Ovary (tissue), 9 donors: ENCODE results near the gene MELK. TPM values are rescaled to one million over a fixed set of nuclear protein-coding genes. Genes with fewer than 3 reads are reported as not detected.
"Not testable (repeated sequence)": the region's sequence is repeated elsewhere in the genome, so short reads cannot be mapped to it uniquely, and the experiment has no call there.

Experiments used
- DNase-seq, 5 donors: peaks; one replicate each; pipeline ENCODE4 v3.0.0-alpha.2; 2019 to 2020
- H3K27ac ChIP-seq, 2 donors: fragments of 200-600 bp; one replicate each; pipeline versions ENCODE4 v1.5.1 to v1.8.0; 2019 to 2022
- H3K27me3 ChIP-seq: fragments of 200-600 bp; one replicate; pipeline ENCODE4 v1.8.0; 2022
- H3K36me3 ChIP-seq: fragments of 200-600 bp; sonication (generic); one replicate; pipeline ENCODE4 v1.5.1; 2019
- H3K4me1 ChIP-seq: one replicate; pipeline ENCODE4 v1.8.1; 2013; ENCODE audit warnings: mild to moderate bottlenecking, moderate library complexity; ENCODE audit not compliant: insufficient read depth
- H3K4me3 ChIP-seq: fragments of 200-600 bp; sonication (generic); one replicate; pipeline ENCODE4 v1.5.1; 2017
- H3K9me3 ChIP-seq, 2 donors: fragments of 200-600 bp in 1 of 2; sonication (generic) in 1 of 2; one replicate each; pipeline versions ENCODE4 v1.5.1 to v1.8.1; 2013 to 2019; ENCODE audit warnings: mild to moderate bottlenecking in 1 of 2, moderate library complexity in 1 of 2
- CTCF ChIP-seq, 3 donors: fragments of 450-650 bp in 2 of 3; fragments of 200-600 bp in 1 of 3; IDR thresholded peaks; one replicate each; pipeline versions ENCODE4 v1.5.1 to v1.8.0; 2016 to 2022; ENCODE audit warnings: antibody characterized with exemption in 3 of 3, mild to moderate bottlenecking in 1 of 3
- EP300 ChIP-seq: sonication (generic); formaldehyde crosslinking; IDR thresholded peaks from one replicate; pipeline ENCODE4 v1.6.1; 2017; ENCODE audit warnings: antibody characterized with exemption
- POLR2A ChIP-seq: fragments of 450-650 bp; IDR thresholded peaks from one replicate; pipeline ENCODE4 v1.6.1; 2017; ENCODE audit warnings: antibody characterized with exemption, mild to moderate bottlenecking, moderate library complexity
- WGBS, 3 donors: extraction: QIAGEN DNeasy Blood & Tissue Kit in 1 of 3; methylation state at CpG; one replicate each; pipeline versions ENCODE4 v1.1.5 to v1.1.7; 2013 to 2017; 5-methylcytosine and 5-hydroxymethylcytosine counted together
- intact Hi-C, 4 donors: fragments of 100-400 bp; cut with DNase I; formaldehyde crosslinking; loops; one replicate each; pipeline versions ENCODE4 v1.11.0 to v1.15.1; 2022 to 2023
- polyA plus RNA-seq, 2 donors: library from polyadenylated mRNA; stranded (reverse); fragments of 200-250 nt in 1 of 2; fragments of 350-450 nt in 1 of 2; fragmentation: Illumina TruSeq in 1 of 2; extraction: RNeasy Lipid Tissue Mini Kit (QIAGEN cat#74804) in 1 of 2; gene quantifications; one replicate each; pipeline ENCODE4 v1.2.3, GENCODE V29; 2013 to 2014
- total RNA-seq, 7 donors: library from RNA; depleted of rRNA in 2 of 7; stranded (reverse); fragments of >200 nt in 2 of 7; fragmentation: NEBNext Ultra II Directional in 3 of 7; extraction: Animal tissue kit (Norgen Biotek cat#: 25700) in 3 of 7; gene quantifications; one replicate each; pipeline versions ENCODE4 v1.1.0 to v1.2.4, GENCODE V29; 2016 to 2023
- donor health status: DM: no; HTN: no; CAD: no; lungs with moderate emphysema.
- donor health status: DM: no; HTN: no; CAD: no.
- donor health status: Bipolar disorder and iron deficiency.
- donor health status: DM: yes; HTN: yes; CAD: no.
- donor health status: DM: no; HTN: no; CAD: no.
- donor health status: DM: yes; HTN: yes; CAD: no.

MELK gene
- total and polyA plus RNA-seq, 9 donors, result 0.25 to 1.3 (median 0.69) TPM; not detected in 2

GRCh38 chr9:36560771-36561170, 11.9 kb upstream of the MELK start:
- Histone ChIP-seq H3K27me3 (no peaks in the 10 kb centered on the region), H3K36me3 (no peaks in the 10 kb centered on the region), H3K4me3 (no peak overlapping the region), H3K27ac (no peak overlapping the region), H3K9me3 (no peaks in the 10 kb centered on the region), H3K4me1 (no peaks in the 10 kb centered on the region)
- 42 to 64% (median 54%) methylated on average over 2 of the region's 2 CpGs for WGBS, 3 donors
- no peak for DNase-seq
- intact Hi-C loops, result no loop called here
- TF ChIP-seq POLR2A (no peak), CTCF (IDR thresholded peaks at IDR 0.05) (no peak), EP300 (no peak)

GRCh38 chr9:36562801-36563200, 9.9 kb upstream of the MELK start:
- H3K9me3 ChIP-seq, DNase-seq, H3K4me1 ChIP-seq, H3K4me3 ChIP-seq, H3K36me3 ChIP-seq, H3K27ac ChIP-seq, intact Hi-C loops, H3K27me3 ChIP-seq: not testable (repeated sequence)
- 90 to 93% (median 92%) methylated on average over 11 of the region's 11 CpGs for WGBS, 3 donors

- H3K4me3 ChIP-seq, result no peak overlapping the region
- H3K27ac ChIP-seq, result no peak overlapping the region
- H3K27me3 ChIP-seq, result no peaks in the 10 kb centered on the region
- H3K36me3 ChIP-seq, result no peaks in the 10 kb centered on the region
- TF ChIP-seq POLR2A, result no peak
- no peak for TF ChIP-seq CTCF (IDR thresholded peaks at IDR 0.05)
- no peak for TF ChIP-seq EP300
- WGBS, 3 donors, result 26 to 44% (median 42%) methylated on average over 8 of the region's 8 CpGs
- DNase-seq, result no peak
- intact Hi-C loops, result no loop called here
- H3K9me3 ChIP-seq, result no peaks in the 10 kb centered on the region
- no peaks in the 10 kb centered on the region for H3K4me1 ChIP-seq
These were observed 5.9 kb upstream of the MELK start for GRCh38 chr9:36566813-36567221.

- WGBS, 3 donors, result 85 to 88% (median 86%) methylated on average over 4 of the region's 4 CpGs
These were observed 4.0 kb upstream of the MELK start for GRCh38 chr9:36568681-36569080.

GRCh38 chr9:36571333-36571732, 1.4 kb upstream of the MELK start:
- intact Hi-C loops, result no loop called here
- TF ChIP-seq CTCF (IDR thresholded peaks at IDR 0.05) (no peak), POLR2A (no peak), EP300 (no peak)

More at GRCh38 chr9:36568681-36569080, 4.0 kb upstream of the MELK start:
- H3K27me3 ChIP-seq, intact Hi-C loops, H3K4me3 ChIP-seq, H3K36me3 ChIP-seq, H3K9me3 ChIP-seq, H3K27ac ChIP-seq, DNase-seq, H3K4me1 ChIP-seq: not testable (repeated sequence)

GRCh38 chr9:36574045-36574444, 1.4 kb downstream of the MELK start:
- H3K9me3 ChIP-seq, intact Hi-C loops, H3K4me1 ChIP-seq, DNase-seq, H3K27ac ChIP-seq, H3K4me3 ChIP-seq, H3K27me3 ChIP-seq, H3K36me3 ChIP-seq: not testable (repeated sequence)
- WGBS, 3 donors, result 88 to 89% (median 89%) methylated on average over 8 of the region's 8 CpGs

More at GRCh38 chr9:36571333-36571732, 1.4 kb upstream of the MELK start:
- Histone ChIP-seq H3K4me3 (no peak overlapping the region), H3K27me3 (no peaks in the 10 kb centered on the region), H3K36me3 (no peaks in the 10 kb centered on the region), H3K4me1 (peaks cover 2% of the 10 kb centered on the region), H3K9me3 (no peaks in the 10 kb centered on the region), H3K27ac (no peak overlapping the region)
- DNase-seq, result no peak
- 82 to 93% (median 92%) methylated on average over 2 of the region's 2 CpGs for WGBS, 3 donors
